ENCODE measurements around the gene ZNF680.
A peak's percentile ranks its signal among the peaks of the same experiment; 100 is the strongest.
"Not testable (repeated sequence)": the region's sequence is repeated elsewhere in the genome, so short reads cannot be mapped to it uniquely, and the experiment has no call there.

ZNF680 gene

DNA sequence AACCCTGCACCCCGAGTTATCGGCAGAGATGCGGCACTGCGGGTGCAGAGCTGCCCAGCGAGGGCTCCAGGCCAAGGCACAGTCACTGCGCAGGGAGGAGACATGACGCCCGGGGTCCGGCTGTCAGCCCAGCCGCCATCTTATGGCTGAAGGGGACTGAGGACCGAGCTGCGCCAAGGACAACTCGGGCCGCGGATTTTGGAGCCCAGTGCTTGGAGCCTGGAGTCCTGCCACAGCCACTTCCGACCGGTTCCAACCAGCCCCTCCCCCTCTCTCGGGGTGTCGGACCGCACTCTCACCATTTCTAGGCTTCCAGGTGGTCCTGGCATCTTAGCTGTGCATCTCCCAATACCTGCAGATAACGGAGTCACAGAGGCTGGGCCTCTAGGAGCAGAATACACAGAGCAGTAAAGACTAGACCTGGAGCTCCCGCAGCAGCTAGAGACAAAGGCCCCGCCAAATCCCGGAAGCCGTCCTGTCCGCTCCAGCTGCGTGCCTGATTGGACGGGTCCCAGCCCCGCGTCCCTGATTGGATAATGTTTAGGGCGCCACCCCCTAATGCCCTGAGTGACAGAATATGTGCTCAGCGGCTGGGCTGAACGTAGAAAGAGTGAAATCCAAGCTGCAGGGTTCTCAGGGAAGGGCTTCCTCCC, at the start of gene ZNF680:
TSS of gene ZNF680 (minus strand) at position 446 of the 653 bp plus-strand sequence. CDS start at position 329, 117 bp downstream.
- peak; percentile 99 for ATAC-seq
- peak; percentile 86 for DNase-seq

DNA sequence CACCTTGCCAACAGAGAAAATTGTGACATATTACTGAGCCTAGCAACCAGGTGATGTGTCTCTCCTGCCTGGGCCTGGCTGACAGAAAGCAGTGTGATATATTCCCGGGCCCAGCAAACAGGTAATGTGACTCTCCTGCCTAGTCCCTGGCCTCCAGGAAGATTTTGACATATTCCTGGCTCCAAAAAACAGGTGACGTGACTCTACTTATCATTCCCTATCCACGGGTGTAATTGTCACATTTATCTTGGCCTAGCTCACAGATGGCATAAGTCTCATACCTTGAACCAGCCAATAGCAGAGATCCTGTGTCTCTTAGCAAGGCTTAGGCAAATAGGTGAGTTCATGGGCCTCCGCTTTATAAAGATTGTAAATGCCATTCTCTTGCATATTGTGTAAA, 49.6 kb upstream of the ZNF680 start:
- no peak for DNase-seq
- no peak for ATAC-seq

DNA sequence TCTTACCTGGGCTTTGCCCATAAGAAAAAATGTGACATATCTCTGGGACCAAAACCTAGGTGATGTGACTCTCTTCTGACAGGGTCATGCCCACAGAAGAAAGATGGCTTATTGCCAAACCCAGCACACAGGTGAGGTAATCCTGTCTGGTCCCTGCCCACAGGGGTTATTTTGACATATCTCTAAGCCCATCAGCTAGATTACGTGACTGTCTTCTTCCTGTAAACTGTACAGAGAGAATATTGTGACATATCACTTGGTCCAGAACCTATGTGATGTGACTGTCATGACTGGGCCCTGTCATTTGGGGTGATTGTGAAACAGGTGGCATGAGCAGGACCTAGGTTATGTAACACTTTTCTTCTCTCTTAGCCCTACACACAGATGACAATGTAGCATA, 48.8 kb upstream of the ZNF680 start:
- ATAC-seq = no peak
- DNase-seq = no peak

DNA sequence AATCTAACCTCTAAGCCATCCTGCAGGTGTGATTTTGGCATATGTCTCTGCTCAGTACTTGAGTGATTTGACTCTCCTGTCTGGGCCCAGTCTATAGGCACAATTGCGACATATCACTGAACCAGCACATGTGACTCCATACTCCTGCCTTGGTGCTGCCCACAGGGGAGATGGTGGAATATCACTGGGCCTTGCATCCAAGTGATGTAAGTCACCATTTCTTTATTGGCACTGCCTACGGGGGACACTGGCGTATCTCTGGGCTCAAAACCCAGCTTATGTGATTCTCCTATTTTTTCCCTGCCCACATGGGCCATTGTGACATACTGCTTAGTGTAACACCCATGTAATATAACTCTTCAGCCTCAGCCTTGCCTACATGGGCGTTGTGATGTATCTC, 48.1 kb upstream of the ZNF680 start:
- no peak for DNase-seq
- no peak for ATAC-seq

DNA sequence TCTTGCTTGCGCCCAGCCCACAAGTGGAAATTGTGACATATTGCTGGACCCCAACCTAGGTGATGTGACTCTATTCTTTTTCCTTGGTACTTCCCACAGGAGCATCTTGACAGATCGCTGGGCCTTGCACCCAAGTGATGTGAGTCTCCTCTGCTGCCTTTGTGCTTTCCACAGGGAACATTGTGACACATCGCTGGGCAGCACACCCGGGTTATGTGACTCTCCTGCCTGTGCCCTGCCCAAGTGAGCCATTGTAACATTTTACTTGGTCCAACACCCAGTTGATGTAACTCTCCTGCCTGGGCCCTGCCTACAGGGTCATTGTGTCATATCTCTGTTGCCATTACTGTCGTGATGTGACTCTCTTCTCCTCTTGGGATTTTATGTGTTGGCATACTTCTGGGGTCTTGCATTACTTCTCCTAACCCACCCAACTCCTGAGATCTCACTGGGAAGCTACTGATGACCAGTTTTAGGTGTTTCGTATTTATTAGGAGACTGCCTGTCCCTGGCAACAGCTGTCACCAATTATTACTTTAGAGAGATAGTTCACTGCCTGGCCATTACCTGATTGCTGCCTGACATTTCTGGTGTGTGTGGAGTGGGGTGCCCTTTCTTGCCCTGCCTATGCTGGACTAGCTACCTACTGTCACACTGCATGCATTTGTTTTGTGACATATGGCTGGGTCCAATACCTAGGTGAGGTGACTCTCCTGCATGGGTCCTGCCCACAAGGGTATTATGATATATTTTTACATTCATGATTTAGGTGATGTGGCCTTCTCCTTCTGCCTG, 45.4 kb upstream of the ZNF680 start:
- DNase-seq (no peak), ATAC-seq (no peak)

DNA sequence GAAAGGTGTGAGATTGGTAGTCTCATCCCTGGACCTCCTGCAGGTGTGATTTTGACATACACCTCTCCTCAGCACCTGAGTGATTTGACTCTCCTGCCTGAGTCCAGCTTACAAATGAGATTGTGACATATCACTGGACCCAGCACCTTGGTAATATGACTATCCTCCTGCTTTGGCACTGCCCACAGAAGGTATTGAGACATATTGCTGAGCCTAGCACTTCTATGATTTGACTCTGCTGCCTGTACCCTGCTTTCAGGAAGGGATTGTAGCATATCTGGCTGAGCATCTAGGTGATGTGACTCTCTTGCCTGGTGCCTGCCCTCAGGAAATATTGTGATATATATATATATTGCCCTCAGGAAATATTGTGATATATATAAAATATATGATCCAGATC, 43.5 kb upstream of the ZNF680 start:
- ATAC-seq (no peak), DNase-seq (no peak)

DNA sequence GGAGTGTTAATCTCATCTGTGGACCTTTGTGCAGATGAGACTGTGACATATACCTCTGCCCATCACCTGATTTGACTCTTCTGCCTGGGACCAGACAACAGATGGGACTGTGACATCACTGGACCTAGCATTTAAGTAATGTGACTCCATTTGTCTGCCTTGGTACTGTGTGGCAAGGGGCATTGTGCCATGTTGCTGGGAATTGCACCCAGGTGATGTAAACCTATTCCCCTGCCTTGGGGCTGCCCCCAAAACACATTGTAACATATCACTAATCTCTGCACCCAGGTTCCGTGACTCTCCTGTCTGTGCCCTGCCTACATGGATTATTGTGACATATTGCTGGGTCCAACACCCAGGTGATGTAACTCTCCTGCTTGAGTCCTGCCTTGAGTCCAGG, 40.4 kb upstream of the ZNF680 start:
- ATAC-seq (no peak), DNase-seq (no peak)

DNA sequence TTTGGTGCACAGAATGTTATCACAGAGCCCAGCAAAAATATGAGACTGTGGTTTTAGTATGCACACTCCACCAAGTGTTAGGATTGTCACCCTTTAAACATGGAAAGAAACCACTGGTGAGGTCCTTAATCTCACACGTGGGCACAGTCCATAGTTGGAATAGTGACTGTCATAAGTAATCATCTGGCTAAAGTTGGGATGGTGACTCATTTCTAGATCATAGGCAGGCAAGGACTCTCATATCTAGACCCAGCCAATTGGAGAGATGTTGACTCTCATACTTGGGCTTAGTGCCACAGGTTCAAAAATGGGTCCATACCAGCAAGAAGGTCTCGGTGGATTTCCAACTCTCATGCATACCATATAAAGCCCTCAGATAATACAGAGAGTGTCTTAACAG, 39.6 kb upstream of the ZNF680 start:
- no peak for DNase-seq
- no peak for ATAC-seq

DNA sequence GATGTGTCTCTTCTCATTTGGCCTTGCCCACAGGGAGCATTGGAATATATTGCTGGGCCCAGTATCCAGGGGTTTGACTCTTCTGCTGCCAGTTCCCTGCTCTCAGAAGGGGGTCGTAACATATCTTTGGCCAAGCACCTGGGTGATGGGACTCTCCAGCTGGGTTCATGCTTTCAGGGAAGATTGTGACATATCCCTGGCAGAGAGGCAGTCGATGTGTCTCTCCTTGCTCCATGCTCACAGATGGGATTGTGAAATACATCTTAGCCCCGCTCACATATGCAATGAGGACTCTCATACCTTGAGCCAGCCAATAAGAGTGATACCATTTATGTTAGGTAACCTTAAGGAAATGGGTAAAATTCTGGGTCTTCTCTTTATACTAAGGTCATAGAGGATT, 39.2 kb upstream of the ZNF680 start:
- DNase-seq (no peak), ATAC-seq (no peak)

DNA sequence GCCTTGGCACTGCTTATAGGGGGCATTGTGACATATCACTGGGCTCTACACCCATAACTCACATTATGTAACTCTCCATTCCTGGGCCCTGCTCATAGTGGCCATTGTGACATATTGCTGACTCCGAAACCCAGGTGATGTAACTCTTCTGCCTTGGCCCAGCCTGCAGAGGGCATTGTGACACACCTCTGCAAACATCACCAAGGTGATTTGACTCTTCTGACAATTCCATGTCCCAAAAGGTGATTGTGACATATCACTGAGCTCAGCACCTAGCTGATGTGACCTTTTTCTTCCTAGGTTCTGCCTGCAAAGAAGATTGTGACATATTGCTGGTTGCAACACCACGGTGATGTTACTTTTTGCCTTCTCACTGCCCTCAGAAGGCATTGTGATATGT, 36.5 kb upstream of the ZNF680 start:
- DNase-seq = no peak
- ATAC-seq = no peak

DNA sequence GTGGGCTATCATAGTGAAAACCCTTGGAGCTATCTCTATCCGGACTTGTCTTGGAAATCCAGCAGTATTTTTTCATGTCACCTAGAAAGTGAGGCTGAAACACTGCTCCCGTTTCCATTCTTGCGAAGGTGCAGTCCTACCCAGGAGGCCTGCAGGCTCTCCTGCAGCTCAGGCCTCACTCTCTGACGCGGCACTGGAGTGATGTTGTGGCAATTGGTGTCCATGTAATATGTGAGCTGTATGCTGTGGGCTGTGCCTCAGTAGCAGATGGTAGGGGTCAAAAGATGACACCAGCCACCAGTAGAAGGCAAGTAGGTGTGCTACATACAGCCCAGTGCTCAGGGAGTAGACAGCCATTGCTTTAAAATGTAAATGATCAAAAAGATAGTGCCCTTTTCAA, 28.1 kb upstream of the ZNF680 start:
- ATAC-seq = no peak
- no peak for DNase-seq

DNA sequence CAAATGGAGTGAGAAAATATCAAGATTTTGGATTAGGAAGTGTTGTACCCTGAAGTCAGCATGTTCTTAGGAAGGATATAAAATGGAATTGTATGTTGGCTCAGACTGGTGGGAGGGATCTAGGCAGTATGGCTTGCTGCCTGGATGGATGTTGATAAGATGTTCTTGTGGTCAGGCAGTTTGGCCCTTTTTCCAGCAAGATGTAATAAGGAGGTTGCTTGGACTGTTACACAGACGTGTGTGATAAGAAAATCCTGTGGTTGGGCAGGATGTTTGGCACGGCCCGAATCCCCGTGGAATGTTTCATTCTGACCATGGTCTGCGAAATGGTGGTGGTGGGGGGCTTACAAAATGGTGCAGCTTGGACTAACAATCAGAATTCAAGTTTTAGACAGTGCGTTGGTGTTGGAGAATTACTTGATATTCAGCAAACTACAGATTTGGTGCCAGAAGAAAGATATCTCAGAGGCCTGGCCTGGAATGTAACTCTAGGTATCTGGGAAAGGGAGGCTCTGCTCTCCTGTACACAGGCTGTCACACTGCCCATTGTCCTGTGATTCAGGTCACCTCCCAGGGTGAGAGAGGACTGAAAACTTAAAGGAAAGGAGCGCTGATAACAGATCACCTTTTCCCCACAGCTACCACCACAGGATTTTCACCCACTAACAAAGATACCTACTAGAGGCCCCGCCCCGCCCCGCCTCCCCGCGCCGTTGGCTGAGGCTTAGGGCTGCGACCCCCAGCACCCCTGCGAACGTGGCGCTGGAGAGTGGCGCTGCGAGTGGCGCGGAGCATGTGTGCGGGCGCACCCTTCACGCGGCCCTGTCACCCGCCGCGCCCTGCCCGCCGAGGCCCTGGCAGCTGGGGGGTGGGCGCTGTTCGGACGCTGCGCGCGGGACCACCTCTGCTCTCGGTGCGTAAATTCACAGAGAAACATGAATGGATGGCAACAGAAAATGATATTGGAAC, 19.3 kb upstream of the ZNF680 start:
- ATAC-seq (no peak), DNase-seq (no peak)

DNA sequence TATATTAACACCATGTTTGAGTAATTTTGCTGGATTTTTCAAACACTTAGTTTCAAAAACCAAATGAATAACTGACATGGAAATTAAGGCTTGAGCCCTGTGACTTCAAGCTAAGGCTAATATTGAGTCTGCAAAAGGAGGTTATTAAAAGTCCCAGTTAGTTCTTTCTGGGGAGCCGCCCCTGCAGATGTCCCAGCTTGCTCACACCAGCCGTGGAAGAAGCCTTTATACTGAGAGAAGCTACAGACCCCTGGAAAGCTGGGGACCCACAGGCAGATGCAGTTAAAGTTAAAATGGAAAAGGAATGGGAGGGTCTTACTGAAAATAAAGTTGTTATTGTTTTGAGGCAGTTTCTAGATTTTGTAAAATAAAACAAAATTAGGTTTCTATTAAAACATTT, 18.5 kb upstream of the ZNF680 start:
- DNase-seq (no peak), ATAC-seq (no peak)

DNA sequence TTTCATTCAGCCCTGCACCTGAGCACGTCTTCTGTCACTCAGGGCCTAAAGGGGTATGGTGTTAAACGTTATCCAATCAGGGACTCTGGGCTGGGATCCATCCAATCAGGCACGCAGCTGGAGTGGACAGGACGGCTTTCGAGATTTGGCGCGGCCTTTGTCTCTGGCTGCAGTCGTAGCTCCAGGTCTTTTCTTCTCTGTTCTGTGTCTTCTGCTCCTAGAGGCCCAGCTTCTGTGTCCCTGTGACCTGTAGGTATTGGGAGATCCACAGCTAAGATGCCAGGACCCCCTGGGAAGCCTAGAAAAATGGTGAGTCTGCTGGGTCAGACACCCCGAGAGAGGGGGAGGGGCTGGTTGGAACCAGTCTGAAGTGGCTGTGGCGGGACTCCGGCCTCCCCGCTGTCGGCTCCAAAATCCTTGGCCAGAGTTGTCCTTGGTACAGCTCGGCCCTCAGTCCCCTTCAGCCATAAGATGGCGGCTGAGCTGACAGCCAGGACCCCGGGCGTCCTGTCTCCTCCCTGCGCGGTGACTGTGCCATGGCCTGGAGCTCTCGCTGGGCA, 11.7 kb upstream of the ZNF680 start:
- DNase-seq (no peak), ATAC-seq (no peak)

DNA sequence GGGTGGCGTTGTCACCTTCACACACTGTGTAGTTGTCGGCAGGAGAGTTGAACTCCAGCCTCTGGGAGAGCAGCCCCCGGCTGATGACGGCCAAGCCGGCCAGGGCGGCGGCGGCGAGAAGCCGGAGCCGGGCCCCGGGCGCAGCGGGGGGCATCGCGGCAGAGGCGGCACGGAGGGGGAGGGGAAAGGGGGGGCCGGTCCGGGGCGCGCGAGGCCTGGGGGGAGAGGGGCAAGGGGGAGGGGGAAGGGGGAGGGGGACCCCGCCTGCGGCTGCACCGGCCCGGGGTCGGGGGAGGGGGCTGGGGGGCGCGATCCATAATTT, 7.4 kb upstream of the ZNF680 start:
- ATAC-seq, DNase-seq: not testable (repeated sequence)

DNA sequence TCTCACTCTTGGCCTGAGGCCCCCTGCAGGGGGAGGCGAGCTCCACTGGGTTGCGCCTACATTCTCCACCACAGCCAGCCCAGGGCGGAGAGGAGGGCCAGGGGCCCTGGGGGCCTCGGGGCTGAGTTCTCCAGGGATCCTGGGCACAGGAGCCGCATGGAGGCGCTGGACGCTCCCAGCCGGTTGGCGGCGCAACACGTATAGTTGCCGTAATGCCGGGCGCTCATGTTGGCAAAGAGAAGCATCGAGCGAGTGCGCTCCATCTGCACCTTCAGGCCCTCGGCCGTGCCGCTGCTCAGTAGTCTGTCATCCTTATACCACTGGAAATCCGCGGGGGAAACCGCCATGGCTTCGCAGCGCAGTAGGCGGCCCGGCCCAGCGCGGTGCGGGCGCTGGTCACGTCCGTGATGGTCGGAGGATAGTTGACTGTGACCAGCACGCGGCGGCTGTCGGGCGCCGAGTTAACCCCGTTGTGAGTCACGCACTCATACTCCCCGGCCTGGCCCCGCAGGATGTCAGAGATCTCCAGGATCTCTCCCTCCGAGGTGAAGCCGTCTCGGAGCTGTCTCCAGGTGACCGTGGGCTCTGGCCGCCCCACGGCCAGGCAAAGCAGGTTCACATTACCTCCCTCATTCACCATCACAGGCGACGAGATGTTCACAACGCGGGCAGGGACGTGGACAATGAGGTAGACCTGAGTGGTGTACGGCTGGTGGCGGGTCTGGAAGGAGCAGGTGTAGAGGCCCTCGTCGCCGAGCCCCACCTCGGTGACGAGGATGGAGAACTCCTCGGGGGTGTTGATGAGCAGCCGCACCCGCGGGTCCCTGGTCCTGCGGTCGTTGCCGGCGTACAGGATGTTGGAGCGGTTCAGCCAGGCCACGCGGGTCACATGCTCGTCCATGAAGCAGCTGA, 6.8 kb upstream of the ZNF680 start:
- ATAC-seq = peak; percentile 65

DNA sequence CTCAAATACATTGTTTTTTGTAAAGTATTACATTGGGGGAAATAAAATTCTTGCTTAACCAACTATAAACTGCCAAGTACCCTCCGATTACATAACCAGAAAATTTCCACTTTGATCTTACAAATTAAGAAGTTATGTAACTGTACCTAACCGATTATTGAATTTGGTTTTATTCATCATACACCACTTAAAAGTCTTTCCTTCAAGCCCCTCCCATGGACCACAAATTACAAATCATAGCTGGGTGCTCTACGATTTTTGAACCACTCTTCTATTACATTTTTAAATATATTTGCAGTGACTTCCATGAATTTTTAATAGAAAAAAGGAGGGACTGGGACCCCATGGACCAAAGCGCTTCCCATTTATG, 630 bp downstream of the ZNF680 start:
- DNase-seq (no peak), ATAC-seq (no peak)

More for the DNA sequence above, 6.8 kb upstream of the ZNF680 start:
- peak; percentile 46 for DNase-seq

DNA sequence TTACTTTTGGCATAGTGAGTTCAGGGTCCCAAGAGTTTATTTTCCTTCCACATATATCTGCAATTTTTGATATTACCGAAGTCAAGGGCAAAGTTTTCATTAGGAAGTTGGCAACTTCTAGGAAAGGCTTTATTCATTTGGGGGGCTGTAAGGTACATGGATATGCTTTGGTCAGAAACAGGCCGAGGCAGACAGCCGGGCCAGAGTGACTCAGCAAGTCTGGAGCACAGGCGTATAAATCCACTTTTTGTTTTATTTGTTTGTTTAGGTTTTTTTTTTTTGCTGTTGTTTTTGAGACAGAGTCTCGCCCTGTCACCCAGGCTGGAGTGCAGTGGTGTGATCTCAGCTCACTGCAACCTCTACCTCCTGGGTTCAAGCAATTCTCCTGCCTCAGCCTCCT, 3.7 kb downstream of the ZNF680 start:
- no peak for DNase-seq
- no peak for ATAC-seq

DNA sequence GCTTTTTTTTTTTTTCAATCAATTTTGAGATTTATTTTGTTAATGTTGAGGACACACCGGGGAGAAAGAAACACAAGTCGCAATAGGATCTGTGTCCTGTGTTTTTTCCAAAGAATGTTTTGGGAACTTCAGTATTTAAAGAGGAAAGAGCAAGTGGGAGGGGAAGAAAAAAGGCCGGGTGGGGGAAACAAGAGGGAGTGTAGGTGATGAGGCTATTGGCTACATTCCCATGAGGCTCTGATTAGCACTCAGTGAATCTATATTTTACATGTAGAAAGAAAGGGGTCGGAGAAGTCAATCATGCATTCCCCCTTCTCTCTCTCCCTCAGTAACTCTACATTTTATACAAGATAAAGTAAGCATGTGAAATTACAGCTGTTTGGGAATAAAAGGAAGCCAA, 4.1 kb downstream of the ZNF680 start:
- no peak for ATAC-seq

DNA sequence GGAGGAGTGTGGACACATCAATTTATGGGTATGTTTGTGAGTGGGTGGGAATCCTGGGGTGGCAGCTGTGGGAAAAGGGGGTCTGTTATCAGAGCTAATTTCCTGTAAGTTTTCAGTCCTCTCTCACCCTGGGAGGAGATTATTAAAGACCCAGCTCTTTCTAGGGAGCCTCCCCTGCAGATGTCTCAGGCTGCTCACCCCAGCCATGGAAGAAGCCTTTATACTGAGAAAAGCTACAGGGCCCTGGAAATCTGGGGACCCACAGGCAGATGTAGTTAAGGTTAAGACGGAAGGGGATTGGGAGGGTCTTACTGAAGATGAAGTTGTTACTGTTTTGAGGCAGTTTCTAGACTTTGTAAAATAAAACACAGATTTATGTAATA, 4.6 kb downstream of the ZNF680 start:
- ATAC-seq = no peak
- DNase-seq = no peak

More for the DNA sequence above, 4.1 kb downstream of the ZNF680 start:
- DNase-seq = no peak

DNA sequence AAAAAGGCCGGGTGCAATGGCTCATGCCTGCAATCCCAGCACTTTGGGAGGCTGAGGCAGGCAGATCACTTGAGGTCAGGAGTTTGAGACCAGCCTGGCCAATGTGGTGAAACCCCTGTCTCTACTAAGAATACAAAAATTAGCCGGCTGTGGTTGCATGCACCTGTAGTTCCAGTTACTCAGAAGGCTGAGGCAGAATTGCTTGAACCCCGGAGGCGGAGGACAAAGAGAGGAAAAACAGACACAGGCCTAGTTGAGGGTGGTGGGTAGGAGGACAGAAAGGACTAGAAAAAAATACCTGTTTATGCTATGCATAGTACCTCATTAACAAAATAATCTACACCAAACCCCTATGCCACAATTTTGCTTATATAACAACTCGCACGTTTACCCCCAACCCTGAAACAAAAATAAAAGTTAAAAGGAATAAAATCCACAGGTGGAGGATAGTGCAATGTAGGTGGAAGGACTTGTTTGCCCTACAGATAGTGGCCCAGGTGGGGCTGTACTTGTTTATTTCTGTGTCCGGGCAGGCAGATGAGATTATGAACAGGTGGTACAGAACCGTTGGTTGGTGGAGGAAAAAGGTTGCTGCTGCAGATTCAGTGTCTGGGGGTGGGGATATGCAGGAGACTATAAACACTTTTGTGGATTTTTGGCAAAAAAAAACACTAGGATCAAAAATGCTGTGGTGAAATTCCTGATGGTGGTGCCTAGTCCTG, 5.1 kb downstream of the ZNF680 start:
- ATAC-seq = no peak

More for the DNA sequence above, 5.1 kb downstream of the ZNF680 start:
- DNase-seq = no peak
